GM21576 (cell line): Measurements from ENCODE around the gene TMX2.

Experiments used
- ATAC-seq: cut with Tn5 transposase; IDR thresholded peaks from one replicate; pipeline ENCODE4 v1.9.1; 2021; ENCODE audit warnings: mild to moderate bottlenecking, moderate library complexity; ENCODE audit not compliant: unreplicated experiment

The TMX2 gene

DNA sequence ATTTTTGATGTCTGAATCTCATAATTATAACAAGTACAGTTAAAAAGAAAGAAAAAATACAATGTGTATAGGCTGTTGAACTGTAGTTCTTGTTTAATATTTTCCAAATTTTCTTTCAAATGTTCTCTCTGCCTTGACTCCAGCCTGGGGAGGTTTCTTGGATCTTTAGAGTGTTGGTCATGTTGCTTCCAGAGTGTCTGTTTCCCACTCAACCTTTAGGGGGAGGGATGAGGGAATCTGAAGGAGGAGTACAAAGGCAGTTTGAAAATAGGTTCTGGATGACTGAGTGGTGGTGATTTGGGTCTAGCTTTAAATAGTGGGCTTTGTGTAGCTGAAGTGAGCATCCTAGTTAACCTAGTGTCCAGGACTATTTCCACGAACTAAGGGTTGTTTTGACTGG, 51.2 kb downstream of the TMX2 start:
- ATAC-seq, result no peak

DNA sequence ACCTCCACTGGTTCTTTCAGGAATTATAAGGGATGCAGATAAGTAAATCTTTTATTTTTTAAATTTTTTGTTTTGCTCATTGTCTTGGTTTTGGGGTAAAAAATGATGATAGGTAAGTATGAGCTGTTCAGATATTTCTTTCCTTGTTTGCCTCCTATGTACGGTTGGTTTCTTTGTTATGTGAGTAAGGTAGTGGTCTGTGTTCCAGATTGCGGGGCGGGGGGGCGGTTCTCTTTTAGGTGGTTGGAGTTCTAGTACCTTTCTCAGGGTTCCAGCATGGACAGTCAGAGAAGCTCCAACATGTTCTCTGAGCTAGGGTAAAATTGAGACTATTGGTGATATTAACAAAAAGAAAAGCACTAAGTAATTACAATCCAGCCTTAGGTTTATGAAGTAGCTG, 51.6 kb downstream of the TMX2 start:
- no peak for ATAC-seq

DNA sequence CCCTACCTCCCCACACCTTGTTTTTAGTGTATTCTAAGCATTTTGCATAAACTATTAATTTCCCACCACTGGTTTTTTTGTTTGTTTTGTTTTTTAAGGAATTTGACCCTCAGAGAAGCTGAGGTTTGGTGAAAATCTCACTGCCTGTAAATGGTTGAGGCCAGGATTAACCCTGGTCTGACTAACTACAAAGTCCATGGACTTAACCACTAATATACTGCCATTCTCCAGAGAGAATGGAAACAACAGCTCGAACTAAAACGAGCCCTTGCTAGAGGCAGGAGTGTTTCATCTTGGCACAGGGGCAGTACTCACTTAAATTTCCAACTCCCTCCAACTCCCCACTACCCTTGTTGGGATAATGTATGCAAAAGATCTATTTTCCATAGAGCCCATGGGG, 52.2 kb downstream of the TMX2 start:
- ATAC-seq, result no peak

DNA sequence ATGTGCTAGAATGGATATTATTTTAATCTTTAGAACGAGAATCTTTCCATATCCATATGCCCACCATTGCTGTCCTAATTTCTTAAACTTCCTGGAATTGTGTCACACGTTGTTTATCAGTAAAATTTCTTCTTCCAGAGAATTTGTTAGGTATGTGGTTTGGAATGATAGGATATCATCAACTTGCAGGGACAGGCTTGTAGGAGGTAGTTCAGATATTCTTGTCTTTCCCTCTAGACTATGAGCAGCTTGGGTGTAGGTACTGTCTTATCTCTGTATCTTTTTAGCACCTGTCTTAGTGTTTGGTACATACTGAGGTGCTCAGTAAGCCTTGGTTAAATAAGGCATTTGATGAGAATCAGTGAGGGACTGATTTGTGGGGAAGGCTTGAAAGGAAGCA, 52.6 kb downstream of the TMX2 start:
- ATAC-seq, result no peak

DNA sequence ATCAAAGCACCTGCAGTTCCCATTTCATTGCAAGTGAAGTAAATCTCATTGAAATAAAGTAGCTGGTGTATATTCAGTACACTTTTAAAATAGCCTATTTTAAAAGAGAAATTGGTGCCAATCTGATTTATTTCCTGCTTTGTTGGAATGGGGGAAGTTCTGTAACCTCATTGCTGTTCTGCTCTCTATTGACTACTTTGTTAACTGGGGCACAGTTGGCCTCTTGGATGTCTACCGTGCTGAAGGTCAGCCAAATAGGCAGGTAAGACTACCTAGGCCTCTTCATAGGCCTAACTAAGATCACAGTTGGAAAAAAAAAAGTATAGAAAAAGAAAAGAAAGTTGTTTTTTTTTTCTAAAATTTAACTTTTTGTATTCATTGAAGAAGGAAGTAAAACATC, 58.4 kb downstream of the TMX2 start:
- ATAC-seq, result no peak

DNA sequence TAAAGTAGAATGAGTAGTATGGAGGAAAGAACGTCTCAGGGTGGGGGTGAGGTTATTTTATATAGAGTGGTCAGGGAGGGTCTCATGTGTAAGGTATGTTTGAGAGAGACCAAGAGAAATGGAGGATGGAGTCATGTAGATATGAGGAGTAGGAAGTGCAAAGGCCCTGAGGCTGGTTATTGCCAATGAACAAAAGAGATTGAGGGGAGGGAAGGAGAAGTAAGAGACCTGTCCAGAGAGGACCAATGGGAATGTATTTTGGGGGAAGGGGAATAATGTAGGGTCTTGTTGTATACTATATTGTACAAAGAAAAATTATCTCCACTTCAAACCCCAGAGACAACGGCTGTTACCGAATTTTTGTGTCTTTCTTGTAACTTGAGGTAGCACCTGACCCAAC, 59.0 kb downstream of the TMX2 start:
- no peak for ATAC-seq

DNA sequence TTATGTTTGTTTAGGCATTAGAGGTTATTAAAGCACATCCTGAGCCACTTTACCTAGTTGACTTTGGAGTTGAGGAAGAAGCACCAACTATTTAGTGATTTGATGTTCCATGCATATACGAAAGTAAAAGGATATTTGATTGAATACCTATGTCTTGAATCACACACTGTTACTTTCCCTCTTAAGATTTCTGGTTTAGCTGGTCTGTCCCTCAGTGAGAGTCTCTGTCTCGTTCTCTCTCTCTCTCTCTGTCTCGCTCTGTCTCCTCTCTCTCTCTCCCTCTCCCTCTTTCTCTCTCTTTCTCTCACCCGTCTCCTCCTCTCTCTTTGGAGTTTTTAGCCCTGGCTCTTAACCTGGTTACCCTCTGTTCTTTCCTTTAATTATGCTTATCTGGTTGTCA, 60.2 kb downstream of the TMX2 start:
- ATAC-seq, result no peak

DNA sequence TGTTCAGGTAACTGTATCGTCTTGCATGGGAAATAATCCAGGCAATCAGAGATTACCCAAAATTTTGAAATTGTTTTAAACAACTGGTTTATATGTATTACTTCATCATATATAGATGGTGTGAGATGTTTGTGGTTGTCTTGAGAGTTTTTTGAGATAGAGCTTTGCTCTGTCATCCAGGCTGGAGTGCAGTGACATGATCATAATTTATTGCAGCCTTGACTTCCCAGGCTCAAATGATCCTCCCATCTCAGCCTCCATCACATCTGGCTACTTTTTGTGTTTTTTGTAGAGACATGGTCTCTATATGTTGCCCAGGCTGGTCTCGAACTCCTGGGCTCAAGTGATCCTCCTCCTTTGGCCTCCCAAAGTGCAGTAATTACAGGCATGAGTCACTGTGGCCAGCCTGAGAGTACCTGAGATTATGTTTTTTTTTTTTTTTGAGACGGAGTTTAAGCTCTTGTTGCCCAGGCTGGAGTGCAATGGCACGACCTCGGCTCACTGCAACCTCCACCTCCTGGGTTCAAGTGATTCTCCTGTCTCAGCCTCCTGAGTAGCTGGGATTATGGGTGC, 60.7 kb downstream of the TMX2 start:
- no peak for ATAC-seq

DNA sequence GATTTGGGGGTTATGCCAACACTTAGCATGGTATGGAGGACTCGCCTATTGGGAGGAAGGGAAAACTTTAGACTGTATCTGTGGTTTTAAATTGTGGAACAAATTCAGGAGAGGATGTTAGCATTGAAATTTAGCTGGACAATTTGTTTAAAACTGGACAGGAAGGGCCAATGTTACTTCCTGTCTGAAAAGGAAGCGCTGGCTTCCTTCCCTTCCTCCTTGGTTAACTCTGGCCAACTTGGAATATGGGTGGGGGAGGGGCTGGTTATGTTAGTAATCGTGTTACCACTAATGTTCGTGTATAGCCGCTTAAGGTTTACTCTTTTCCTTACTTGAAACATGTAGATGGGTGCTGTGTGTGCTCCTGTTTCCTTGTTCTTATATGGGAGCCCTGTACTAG, 63.1 kb downstream of the TMX2 start:
- no peak for ATAC-seq

DNA sequence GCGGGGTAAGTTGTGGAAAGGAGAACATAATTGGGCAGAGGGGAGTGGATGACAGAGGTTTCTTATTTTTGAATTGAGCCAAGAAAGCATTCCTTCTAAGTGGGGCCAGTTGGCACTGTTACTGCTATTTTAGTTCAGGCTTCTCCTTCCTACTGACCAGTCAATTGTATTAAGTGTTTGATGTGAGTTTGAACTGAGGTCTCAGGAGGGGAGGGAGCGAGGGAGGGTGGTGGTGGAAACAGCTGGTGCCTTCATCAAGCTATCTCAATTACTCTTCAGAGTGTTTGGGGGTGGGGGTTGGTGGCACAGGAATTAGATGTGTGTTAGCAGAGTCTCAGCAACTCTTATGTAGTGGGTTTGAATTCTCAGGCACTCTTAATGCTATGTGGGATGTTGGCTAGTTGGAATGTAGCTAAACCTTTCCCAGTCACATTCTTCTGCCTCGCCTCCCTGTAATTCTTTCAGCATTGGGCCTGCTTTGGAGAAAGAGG, 63.7 kb downstream of the TMX2 start:
- no peak for ATAC-seq

DNA sequence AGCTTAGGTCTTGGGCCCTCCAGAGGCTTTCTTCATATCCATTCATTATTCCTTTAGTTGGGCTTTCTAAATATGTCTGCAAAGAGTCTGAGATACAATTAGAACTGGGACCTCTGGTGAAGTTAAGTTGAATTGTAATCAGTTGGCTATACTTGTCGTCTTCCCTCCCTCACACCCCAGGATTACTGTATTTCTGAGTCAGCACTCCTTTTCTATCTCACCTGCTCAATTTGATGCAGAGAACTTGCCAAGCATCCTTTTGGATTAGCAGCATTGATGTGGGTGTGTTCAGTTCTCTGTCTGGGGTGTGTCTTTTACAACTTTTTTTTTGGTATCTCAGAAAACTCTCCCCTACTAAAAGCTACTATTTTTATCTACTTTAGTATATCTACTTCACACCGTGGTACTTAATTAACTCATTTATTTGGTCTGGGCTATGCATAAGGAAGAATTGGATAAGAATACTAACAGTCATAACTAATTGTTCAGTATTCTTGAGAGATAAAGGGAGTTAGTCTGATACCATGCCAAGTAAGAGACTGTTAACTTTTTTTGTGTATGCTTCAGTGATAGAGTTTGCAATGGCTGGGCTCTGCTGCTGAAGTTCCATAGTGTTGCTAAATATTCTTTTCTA, 64.3 kb downstream of the TMX2 start:
- ATAC-seq, result no peak

DNA sequence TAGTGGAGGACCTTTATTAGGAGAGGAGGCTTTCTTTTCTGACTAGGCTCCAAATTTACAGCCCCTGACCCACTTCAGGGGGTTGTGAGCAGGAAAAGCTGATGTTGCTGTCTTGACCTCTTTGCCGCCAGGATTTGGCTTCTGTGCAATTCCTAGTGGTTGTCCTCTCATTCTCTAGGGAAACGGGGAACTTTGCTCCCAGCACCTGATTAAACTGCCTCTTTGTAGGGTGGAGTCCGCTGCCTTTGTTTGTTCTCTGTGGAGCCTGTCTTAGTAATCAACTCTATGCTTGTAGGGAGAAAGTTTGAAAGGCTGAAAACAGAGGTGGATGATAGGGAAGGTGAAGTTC, 65.5 kb downstream of the TMX2 start:
- no peak for ATAC-seq

DNA sequence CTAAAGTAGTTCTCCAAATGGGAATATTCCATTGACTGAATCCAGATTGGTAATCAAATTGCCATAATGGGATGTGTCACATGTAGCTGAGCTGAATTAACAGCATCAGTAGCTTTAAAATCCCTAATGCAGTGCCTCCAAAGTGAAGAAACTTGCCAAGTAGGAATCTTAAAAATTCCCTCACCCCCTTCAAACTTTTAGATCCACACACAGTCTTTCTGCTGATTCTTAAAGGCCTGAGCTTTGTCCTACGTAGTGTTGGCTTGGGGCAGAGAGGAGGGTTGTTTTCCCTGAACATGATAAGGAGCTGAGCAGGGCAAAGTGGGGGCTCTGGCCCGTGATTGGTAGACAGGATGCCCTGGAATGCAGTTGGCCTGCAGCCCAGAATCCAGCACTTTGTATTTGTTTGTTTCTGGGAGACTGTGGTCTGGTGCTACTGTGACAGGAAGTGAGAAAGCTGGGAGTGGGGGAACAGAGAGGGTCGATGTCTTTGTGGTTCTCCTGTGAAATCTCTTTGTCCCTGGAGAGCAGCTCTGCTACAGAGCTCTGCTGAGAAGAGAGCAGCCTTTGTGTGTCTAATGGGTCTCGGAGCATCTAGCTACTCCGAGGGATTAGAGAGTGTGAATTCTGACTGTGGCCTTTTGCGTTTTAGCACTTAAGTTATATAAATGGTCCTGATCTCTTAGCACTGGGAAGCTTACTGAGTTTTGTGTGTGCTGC, 66.1 kb downstream of the TMX2 start:
- no peak for ATAC-seq

DNA sequence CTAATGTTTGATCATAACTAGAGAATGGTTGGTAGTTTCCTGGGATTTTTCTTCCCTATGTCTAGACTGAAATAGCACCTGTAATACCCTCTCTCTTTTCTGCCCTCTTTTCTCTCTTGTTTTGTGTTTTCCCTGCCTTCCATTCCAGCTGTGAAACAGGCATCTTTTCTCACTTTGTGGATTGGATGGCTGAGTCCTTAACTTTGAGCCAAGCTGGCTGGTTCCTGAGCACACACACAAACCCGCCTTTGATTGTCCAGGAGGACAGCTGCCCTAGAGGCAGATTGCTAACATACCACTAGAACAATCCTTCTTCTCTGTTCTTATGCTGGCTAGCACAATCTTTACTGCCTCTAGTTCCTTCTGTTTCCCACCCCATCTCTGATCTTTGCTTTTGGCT, 66.9 kb downstream of the TMX2 start:
- ATAC-seq, result no peak

DNA sequence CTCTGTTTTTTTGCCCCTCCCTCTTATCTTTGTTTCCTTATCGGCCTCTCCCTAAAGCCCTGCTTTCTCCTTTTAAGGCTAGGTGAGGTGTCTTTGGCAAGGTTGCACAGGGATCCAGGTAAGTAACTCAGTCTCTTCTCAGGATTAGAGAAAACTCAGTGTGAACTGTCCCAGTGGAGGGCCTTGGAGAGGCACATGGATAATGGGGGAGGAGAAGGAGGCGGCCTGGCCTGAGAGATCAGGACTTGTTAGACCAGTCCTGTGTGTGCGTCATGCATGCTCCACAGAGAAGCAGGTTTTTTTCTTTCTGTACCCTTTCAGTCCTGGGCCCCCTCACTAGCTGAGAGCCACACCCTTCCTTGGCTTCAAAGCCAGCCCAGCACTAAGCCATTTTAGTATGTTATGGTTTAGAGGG, 69.1 kb downstream of the TMX2 start:
- ATAC-seq, result no peak

DNA sequence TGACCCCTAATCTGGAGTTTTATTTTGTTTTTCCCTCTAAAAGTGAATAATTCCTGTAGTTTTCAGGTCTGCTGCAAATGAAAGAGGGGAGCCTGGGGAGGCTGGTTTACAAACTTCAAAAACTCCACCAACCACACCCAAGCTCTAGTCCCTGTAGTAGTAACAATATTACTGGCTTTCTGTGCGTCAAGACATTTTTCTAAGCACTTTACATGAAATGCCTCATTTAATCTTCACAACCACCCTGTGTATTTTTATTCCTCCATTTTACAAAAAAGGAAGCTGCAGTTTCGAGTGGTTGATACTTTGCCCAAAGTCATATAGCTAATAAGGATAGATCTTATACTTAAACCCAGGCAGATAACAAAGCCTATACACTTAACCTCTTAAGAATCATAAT, 72.7 kb downstream of the TMX2 start:
- ATAC-seq, result no peak

DNA sequence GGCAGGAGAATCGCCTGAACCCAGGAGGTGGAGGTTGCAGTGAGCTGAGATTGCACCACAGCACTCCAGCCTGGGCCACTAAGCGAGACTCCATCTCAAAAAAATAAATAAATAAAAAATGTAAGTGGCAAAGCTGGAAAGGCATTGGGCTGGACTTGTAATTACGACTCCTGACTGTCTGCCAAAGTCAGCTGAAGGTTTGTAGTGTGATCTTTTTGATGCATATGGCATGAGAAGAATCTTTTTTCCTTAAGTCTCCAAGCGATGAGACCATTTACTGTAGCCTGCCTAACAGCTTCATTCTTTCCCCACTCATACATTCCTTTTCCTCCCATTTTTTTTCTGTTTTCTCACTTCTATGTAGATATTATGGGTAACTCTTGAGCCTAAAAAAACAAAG, 74.0 kb downstream of the TMX2 start:
- no peak for ATAC-seq

DNA sequence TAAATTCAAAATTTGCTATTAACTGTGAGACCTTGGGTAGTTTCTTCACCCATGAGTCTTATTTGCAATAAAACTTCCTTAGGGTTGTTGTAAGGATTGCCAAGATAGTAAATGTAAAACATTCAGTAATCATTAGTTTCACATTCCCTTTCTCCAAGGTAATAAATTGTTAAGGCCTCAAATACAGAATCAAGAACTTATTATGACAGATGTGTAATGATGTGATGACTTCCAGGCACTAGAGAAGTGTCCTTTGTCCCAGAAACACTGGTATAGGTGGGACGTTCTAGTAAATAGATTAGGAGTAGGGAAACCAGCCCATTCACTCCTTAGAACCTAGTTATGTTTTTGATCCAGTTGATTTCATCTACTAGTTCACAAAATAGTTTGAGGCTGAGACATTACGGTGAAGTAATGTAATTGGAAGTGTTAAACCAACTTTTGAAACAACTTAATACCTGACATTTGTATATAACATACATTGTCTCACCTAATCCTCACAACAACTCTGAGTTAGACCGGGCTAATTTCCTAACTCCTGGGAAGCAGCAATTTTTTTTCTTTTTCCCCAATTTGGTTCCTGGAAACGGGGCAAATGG, 74.7 kb downstream of the TMX2 start:
- ATAC-seq, result no peak

DNA sequence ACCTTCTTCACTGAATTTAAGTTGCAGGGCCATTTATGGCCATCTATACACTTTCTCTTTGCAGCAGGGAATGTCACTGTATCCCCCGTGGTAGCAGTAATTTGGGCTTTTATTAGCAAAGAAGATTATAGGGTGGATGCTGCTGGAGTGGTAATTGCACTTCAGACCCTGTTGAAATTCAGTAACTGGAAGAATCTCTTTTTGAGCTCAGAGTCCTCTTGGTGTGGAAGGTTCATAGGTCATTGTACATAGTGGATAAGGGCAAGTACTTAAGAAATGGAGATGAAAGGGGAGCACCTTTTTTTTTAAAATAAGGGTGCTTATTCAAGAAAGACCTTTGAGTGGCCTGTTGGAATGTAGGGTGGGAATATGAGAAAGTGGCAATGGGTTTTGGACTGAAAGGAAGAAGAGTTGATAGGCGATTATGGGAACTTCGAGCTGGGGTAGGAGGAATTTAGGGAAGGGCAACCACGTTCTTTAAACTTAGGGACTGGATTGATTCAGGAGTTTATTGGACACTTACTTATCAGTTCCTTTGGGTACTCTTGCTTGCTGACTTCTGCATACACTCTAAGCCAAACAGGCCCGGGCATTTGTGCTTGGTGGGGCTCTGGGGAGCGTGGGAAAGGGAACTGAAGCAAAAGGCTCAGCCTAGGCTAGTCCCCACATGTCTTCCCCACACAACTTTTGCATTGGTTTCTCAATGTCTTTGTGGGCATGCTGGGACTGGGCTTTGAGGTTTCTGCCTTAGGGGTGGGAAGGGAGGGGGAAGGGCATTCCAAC, 75.7 kb downstream of the TMX2 start:
- ATAC-seq, result no peak

DNA sequence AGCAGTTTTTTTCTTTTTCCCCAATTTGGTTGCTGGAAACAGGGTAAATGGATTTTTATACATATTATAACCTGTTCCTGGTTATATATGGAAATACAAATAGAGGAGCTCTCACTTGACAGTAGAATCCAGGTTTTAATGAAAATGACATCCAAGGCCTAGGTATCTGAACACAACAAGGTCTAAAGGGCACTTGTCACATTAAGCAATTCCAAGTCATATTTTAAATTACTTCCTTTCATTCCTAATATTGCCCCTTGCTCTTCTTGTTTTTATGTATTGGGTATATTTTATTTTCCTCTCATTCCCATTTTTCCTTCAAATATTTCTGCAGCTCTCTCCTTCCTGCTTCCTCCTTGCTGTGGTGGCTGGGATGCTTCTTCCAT, 76.3 kb downstream of the TMX2 start:
- no peak for ATAC-seq
